Measurements from ENCODE around the gene HOXC9. TPM values are rescaled to one million over a fixed set of nuclear protein-coding genes. Genes with fewer than 3 reads are reported as not detected.

HOXC9 gene
- total and polyA plus RNA-seq, 12 donors: not detected

- H3K4me3 ChIP-seq: no peak overlapping the region
- no peak for TF ChIP-seq CTCF (IDR thresholded peaks at IDR 0.05)
- H3K27ac ChIP-seq: no peak overlapping the region
- H3K36me3 ChIP-seq: no peaks in the 10 kb centered on the region
- DNase-seq: no peak
- H3K4me1 ChIP-seq: peaks cover 0 to 12% (median 7%) of the 10 kb centered on the region in 9 donors
- no peaks in the 10 kb centered on the region for H3K9me3 ChIP-seq
- peaks cover 25 to 99% (median 97%) of the 10 kb centered on the region in 7 donors for H3K27me3 ChIP-seq
- ATAC-seq: no peak
- intact Hi-C loops (cut with DNase I): no loop called here
- 20 to 22% methylated on average over 5 of the region's 5 CpGs for WGBS, 2 donors
These were observed 44.6 kb downstream of the HOXC9 start for GRCh38 chr12:54044425-54045103.

- no peak for DNase-seq
- H3K4me1 ChIP-seq: peaks cover 0 to 12% (median 7%) of the 10 kb centered on the region in 9 donors
- H3K27me3 ChIP-seq: peaks cover 25 to 98% (median 97%) of the 10 kb centered on the region in 7 donors
- H3K4me3 ChIP-seq: no peak overlapping the region
- TF ChIP-seq CTCF (IDR thresholded peaks at IDR 0.05): no peak
- intact Hi-C loops (cut with DNase I): no loop called here
- no peaks in the 10 kb centered on the region for H3K9me3 ChIP-seq
- no peak overlapping the region for H3K27ac ChIP-seq
- no peaks in the 10 kb centered on the region for H3K36me3 ChIP-seq
- no peak for ATAC-seq
These were observed 45.4 kb downstream of the HOXC9 start for GRCh38 chr12:54045401-54045800.

GRCh38 chr12:54045868-54046521 is 46.0 kb downstream of the HOXC9 start:
- TF ChIP-seq CTCF (IDR thresholded peaks at IDR 0.05): no peak
- ATAC-seq (no peak), DNase-seq (no peak)
- Histone ChIP-seq H3K36me3 (no peaks in the 10 kb centered on the region), H3K4me1 (peaks cover 0 to 12% (median 7%) of the 10 kb centered on the region in 9 donors), H3K9me3 (no peaks in the 10 kb centered on the region), H3K4me3 (no peak overlapping the region), H3K27me3 (peaks cover 25 to 98% (median 97%) of the 10 kb centered on the region in 7 donors), H3K27ac (no peak overlapping the region)
- WGBS, 2 donors: 15 to 21% methylated on average over 16 of the region's 16 CpGs
- intact Hi-C loops (cut with DNase I): no loop called here

- WGBS, 2 donors: 10 to 12% methylated on average over 27 of the region's 27 CpGs
- intact Hi-C loops (cut with DNase I): no loop called here
- no peaks in the 10 kb centered on the region for H3K9me3 ChIP-seq
These were observed 46.8 kb downstream of the HOXC9 start for GRCh38 chr12:54046809-54047159.

More at GRCh38 chr12:54046809-54047159, 46.8 kb downstream of the HOXC9 start:
- TF ChIP-seq CTCF (IDR thresholded peaks at IDR 0.05): no peak
- Histone ChIP-seq H3K27ac (no peak overlapping the region), H3K4me3 (peak overlapping the region in 2 of 10 donors; percentile 2), H3K36me3 (no peaks in the 10 kb centered on the region), H3K4me1 (peaks cover 0 to 12% (median 7%) of the 10 kb centered on the region in 9 donors), H3K27me3 (peaks cover 25 to 98% (median 97%) of the 10 kb centered on the region in 7 donors)
- ATAC-seq (peak in 1 of 8 donors; percentile 30), DNase-seq (no peak)

Data from heart right ventricle (tissue), 16 donors.